Measurements from ENCODE around the gene MYO7A.

The MYO7A gene

GRCh38 chr11:77200351-77201268 lies 72.6 kb downstream of the MYO7A start:
- no peak for DNase-seq (ENCODE audit: low read depth in 2 of 2)

GRCh38 chr11:77201370-77201769 lies 73.3 kb downstream of the MYO7A start:
- DNase-seq (ENCODE audit: low read depth in 2 of 2), result no peak

- no peak for DNase-seq (ENCODE audit: low read depth in 2 of 2)
These were observed 74.2 kb downstream of the MYO7A start for GRCh38 chr11:77201991-77202841.

GRCh38 chr11:77202941-77203900 lies 75.2 kb downstream of the MYO7A start:
- DNase-seq (ENCODE audit: low read depth in 2 of 2), result no peak

GRCh38 chr11:77203901-77204753 lies 76.1 kb downstream of the MYO7A start:
- DNase-seq (ENCODE audit: low read depth in 2 of 2), result no peak

GRCh38 chr11:77204754-77205466 lies 76.9 kb downstream of the MYO7A start:
- DNase-seq (ENCODE audit: low read depth in 2 of 2), result no peak

- DNase-seq (ENCODE audit: low read depth in 2 of 2), result no peak
These were observed 77.6 kb downstream of the MYO7A start for GRCh38 chr11:77205467-77206263.

- no peak for DNase-seq (ENCODE audit: low read depth in 2 of 2)
These were observed 78.4 kb downstream of the MYO7A start for GRCh38 chr11:77206264-77207018.

GRCh38 chr11:77207019-77207485 lies 79.0 kb downstream of the MYO7A start:
- no peak for DNase-seq (ENCODE audit: low read depth in 2 of 2)

GRCh38 chr11:77207618-77208313 lies 79.7 kb downstream of the MYO7A start:
- no peak for DNase-seq (ENCODE audit: low read depth in 2 of 2)

GRCh38 chr11:77208535-77208934 lies 80.5 kb downstream of the MYO7A start:
- DNase-seq (ENCODE audit: low read depth in 2 of 2), result no peak

- no peak for DNase-seq (ENCODE audit: low read depth in 2 of 2)
These were observed 81.6 kb downstream of the MYO7A start for GRCh38 chr11:77209663-77210062.

- no peak for DNase-seq (ENCODE audit: low read depth in 2 of 2)
These were observed 83.0 kb downstream of the MYO7A start for GRCh38 chr11:77211040-77211451.

GRCh38 chr11:77211594-77212251 lies 83.7 kb downstream of the MYO7A start:
- no peak for DNase-seq (ENCODE audit: low read depth in 2 of 2)

- no peak for DNase-seq (ENCODE audit: low read depth in 2 of 2)
These were observed 84.4 kb downstream of the MYO7A start for GRCh38 chr11:77212314-77213007.

- no peak for DNase-seq (ENCODE audit: low read depth in 2 of 2)
These were observed 85.1 kb downstream of the MYO7A start for GRCh38 chr11:77213029-77213579.
